Lung (tissue), 12 donors: ENCODE results near the gene FAM229A. TPM values are rescaled to one million over a fixed set of nuclear protein-coding genes. Genes with fewer than 3 reads are reported as not detected.
"Not testable (repeated sequence)": the region's sequence is repeated elsewhere in the genome, so short reads cannot be mapped to it uniquely, and the experiment has no call there.

Source experiments
- ATAC-seq: fragments of 200-7000 bp; cut with Tn5 transposase; one replicate; pipeline ENCODE4 v1.9.1; 2020; ENCODE audit warnings: moderate number of reproducible peaks; ENCODE audit not compliant: insufficient read depth, low FRiP score
- DNase-seq, 3 donors: peaks; one replicate each; pipeline ENCODE4 v3.0.0-alpha.2; 2013 to 2017
- H3K27ac ChIP-seq, 2 donors: one replicate each; pipeline ENCODE4 v1.5.1; 2013; ENCODE audit warnings: mild to moderate bottlenecking in 2 of 2, moderate library complexity in 2 of 2, control low read depth in 1 of 2, inconsistent platforms in 1 of 2, low read depth in 1 of 2, low read length in 1 of 2
- H3K27me3 ChIP-seq, 3 donors: one replicate each; pipeline ENCODE4 v1.5.1; 2013; ENCODE audit warnings: low read length in 2 of 3; ENCODE audit not compliant: control insufficient read depth in 3 of 3, insufficient read depth in 3 of 3
- H3K36me3 ChIP-seq, 4 donors: one replicate each; pipeline ENCODE4 v1.5.1; 2013; ENCODE audit warnings: low read length in 4 of 4, mild to moderate bottlenecking in 1 of 4, moderate library complexity in 1 of 4; ENCODE audit not compliant: control insufficient read depth in 4 of 4, insufficient read depth in 4 of 4
- H3K4me1 ChIP-seq, 5 donors: one replicate each; pipeline ENCODE4 v1.5.1; 2013; ENCODE audit warnings: low read length in 5 of 5, mild to moderate bottlenecking in 2 of 5, moderate library complexity in 1 of 5; ENCODE audit not compliant: control insufficient read depth in 5 of 5, insufficient read depth in 5 of 5
- H3K4me3 ChIP-seq: one replicate; pipeline ENCODE4 v1.5.1; 2013; ENCODE audit warnings: mild to moderate bottlenecking, control low read depth, moderate library complexity
- H3K9ac ChIP-seq, 2 donors: one replicate each; pipeline ENCODE4 v1.5.1; 2013; ENCODE audit warnings: low read length in 2 of 2, control low read depth in 1 of 2; ENCODE audit not compliant: insufficient read depth in 1 of 2
- H3K9me3 ChIP-seq, 4 donors: one replicate each; pipeline ENCODE4 v1.5.1; 2013; ENCODE audit warnings: low read length in 3 of 4, mild to moderate bottlenecking in 1 of 4, moderate library complexity in 1 of 4; ENCODE audit not compliant: control insufficient read depth in 4 of 4, insufficient read depth in 3 of 4
- CTCF ChIP-seq: IDR thresholded peaks from 2 replicates; pipeline ENCODE4 v1.5.1; 2012; ENCODE audit warnings: mild to moderate bottlenecking; ENCODE audit errors: control extremely low read depth, extremely low read depth
- WGBS, 2 donors: extraction: QIAGEN DNeasy Blood & Tissue Kit; methylation state at CpG; one replicate each; pipeline ENCODE4 v1.1.7; 2013; 5-methylcytosine and 5-hydroxymethylcytosine counted together
- polyA plus RNA-seq, 2 donors: library from polyadenylated mRNA; stranded (reverse); fragments of 200-250 nt; gene quantifications; one replicate each; pipeline ENCODE4 v1.2.1, GENCODE V29; 2013
- total RNA-seq, 2 donors: library from RNA; depleted of rRNA in 1 of 2; stranded (reverse); fragments of >200 nt in 1 of 2; gene quantifications; one replicate each; pipeline ENCODE4 v1.2.1, GENCODE V29; 2014 to 2021
- donor health status: control.
- donor health status: control.
- donor health status: Bipolar disorder and iron deficiency.
- donor health status: healthy.
- donor health status: DM: yes; HTN: yes; CAD: no.

FAM229A gene
- total and polyA plus RNA-seq, 4 donors, result 2.2 to 7.2 (median 5.1) TPM

- Histone ChIP-seq H3K9me3 (no peaks in the 10 kb centered on the region), H3K27me3 (no peaks in the 10 kb centered on the region), H3K9ac (no peak overlapping the region), H3K36me3 (peaks cover 0 to 7% (median 0%) of the 10 kb centered on the region in 4 donors), H3K4me1 (peaks cover 2 to 26% (median 9%) of the 10 kb centered on the region in 5 donors), H3K4me3 (no peak overlapping the region), H3K27ac (no peak overlapping the region)
- ATAC-seq (no peak), DNase-seq (no peak)
- no peak for TF ChIP-seq CTCF
- WGBS, 2 donors, result 77 to 86% methylated on average over 3 of the region's 3 CpGs
Observed at GRCh38 chr1:32358435-32358834, 3.9 kb downstream of the FAM229A start.

- Histone ChIP-seq H3K4me3 (no peak overlapping the region), H3K27me3 (no peaks in the 10 kb centered on the region), H3K4me1 (peaks cover 9 to 31% (median 16%) of the 10 kb centered on the region in 5 donors), H3K27ac (no peak overlapping the region), H3K9ac (no peak overlapping the region), H3K36me3 (peaks cover 0 to 4% (median under 1%) of the 10 kb centered on the region in 4 donors), H3K9me3 (no peaks in the 10 kb centered on the region)
- 81 to 83% methylated on average over 6 of the region's 6 CpGs for WGBS, 2 donors
- TF ChIP-seq CTCF, result no peak
- ATAC-seq (no peak), DNase-seq (no peak)
Observed at GRCh38 chr1:32357614-32358013, 4.7 kb downstream of the FAM229A start.

GRCh38 chr1:32356478-32356877 is 5.8 kb downstream of the FAM229A start:
- no peak for TF ChIP-seq CTCF
- H3K27me3 ChIP-seq, result no peaks in the 10 kb centered on the region
- no peak overlapping the region for H3K9ac ChIP-seq
- H3K4me1 ChIP-seq, result peaks cover 13 to 30% (median 19%) of the 10 kb centered on the region in 5 donors
- no peak overlapping the region for H3K4me3 ChIP-seq
- H3K27ac ChIP-seq, result no peak overlapping the region
- no peak for ATAC-seq
- 98 to 100% methylated on average over 1 of the region's 1 CpG for WGBS, 2 donors
- H3K9me3 ChIP-seq, result no peaks in the 10 kb centered on the region
- peaks cover 0 to 4% (median under 1%) of the 10 kb centered on the region in 4 donors for H3K36me3 ChIP-seq
- DNase-seq, result no peak

GRCh38 chr1:32355778-32356177 is 6.5 kb downstream of the FAM229A start:
- DNase-seq, H3K9ac ChIP-seq, H3K27ac ChIP-seq, ATAC-seq, H3K4me3 ChIP-seq, H3K36me3 ChIP-seq, H3K27me3 ChIP-seq, H3K9me3 ChIP-seq: not testable (repeated sequence)
- 85 to 92% methylated on average over 5 to 6 of the region's 6 CpGs for whole genome bisulfite sequencing, 2 donors
- H3K4me1 ChIP-seq, result peaks cover 13 to 30% (median 16%) of the 10 kb centered on the region in 5 donors
